Esophagus (tissue), 2 donors: ENCODE data around the gene PPP1R18. TPM values are rescaled to one million over a fixed set of nuclear protein-coding genes. Genes with fewer than 3 reads are reported as not detected.
"Not testable (repeated sequence)": the region's sequence is repeated elsewhere in the genome, so short reads cannot be mapped to it uniquely, and the experiment has no call there.

Source experiments
- H3K27ac ChIP-seq, 2 donors: one replicate each; pipeline ENCODE4 v1.5.1; 2013; ENCODE audit warnings: low read depth in 2 of 2, mild to moderate bottlenecking in 2 of 2, inconsistent platforms in 1 of 2, low read length in 1 of 2, moderate library complexity in 1 of 2
- H3K27me3 ChIP-seq, 2 donors: one replicate each; pipeline ENCODE4 v1.6.1; 2013; ENCODE audit warnings: low read length in 2 of 2, control low read depth in 1 of 2, mild to moderate bottlenecking in 1 of 2; ENCODE audit not compliant: insufficient read depth in 2 of 2, control insufficient read depth in 1 of 2
- H3K36me3 ChIP-seq, 2 donors: one replicate each; pipeline ENCODE4 v1.6.1; 2013; ENCODE audit warnings: low read length in 1 of 2; ENCODE audit not compliant: control insufficient read depth in 2 of 2, insufficient read depth in 2 of 2
- H3K4me1 ChIP-seq, 2 donors: one replicate each; pipeline ENCODE4 v1.6.1; 2013; ENCODE audit warnings: low read length in 1 of 2; ENCODE audit not compliant: control insufficient read depth in 2 of 2, insufficient read depth in 2 of 2
- H3K4me3 ChIP-seq, 2 donors: one replicate each; pipeline ENCODE4 v1.5.1; 2013; ENCODE audit warnings: low read length in 2 of 2, mild to moderate bottlenecking in 2 of 2, low read depth in 1 of 2, moderate library complexity in 1 of 2
- H3K9me3 ChIP-seq, 2 donors: one replicate each; pipeline ENCODE4 v1.6.1; 2013; ENCODE audit warnings: mild to moderate bottlenecking in 2 of 2, low read depth in 1 of 2, low read length in 1 of 2, moderate library complexity in 1 of 2; ENCODE audit not compliant: control insufficient read depth in 2 of 2, insufficient read depth in 1 of 2
- WGBS, 2 donors: extraction: QIAGEN DNeasy Blood & Tissue Kit; methylation state at CpG; one replicate each; pipeline ENCODE4 v1.1.7; 2013; 5-methylcytosine and 5-hydroxymethylcytosine counted together
- polyA plus RNA-seq, 2 donors: library from polyadenylated mRNA; stranded (reverse); fragments of 200-250 nt; gene quantifications; one replicate each; pipeline ENCODE4 v1.2.3, GENCODE V29; 2013
- donor health status: healthy with polysubstance abuse.
- donor health status: Bipolar disorder and iron deficiency.

The PPP1R18 gene
- polyA plus RNA-seq, 2 donors: 22.1 to 22.4 TPM

DNA sequence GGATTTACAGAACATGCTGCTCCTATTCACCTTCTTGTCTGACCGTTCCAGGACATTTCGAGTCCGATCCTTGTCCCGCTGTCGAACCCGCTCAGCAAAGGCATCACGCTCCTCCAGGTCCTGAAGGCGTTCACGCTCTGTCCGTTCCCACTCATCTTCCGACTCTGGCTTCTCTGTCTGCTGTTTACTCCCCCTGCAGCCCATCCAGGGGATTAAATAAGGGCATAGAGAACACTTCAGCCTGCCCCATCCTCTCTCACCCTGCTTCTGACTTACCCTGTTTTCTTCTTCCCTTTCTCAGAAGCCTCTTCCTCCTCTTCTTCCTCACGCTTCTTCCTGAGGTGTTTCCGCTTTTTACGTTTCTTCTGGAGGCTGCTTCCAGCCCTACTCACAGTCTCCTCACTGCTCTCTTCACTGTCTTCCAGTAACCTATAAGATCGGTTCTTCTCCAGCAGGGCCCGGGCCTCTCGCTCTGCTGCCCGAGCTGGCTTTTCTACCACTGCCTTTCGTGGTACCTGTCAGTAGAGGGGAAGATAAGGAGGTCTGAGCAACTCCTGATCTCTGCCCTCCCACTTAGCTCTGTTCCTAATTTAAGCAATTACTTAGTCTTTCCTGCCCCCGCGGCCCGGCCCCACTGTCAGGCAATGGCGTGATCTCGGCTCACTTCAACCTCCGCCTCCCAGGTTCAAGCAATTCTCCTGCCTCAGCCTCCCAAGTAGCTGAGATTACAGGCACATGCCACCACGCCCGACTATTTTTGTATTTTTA, 15.5 kb downstream of the PPP1R18 start:
- H3K27ac ChIP-seq: no peak overlapping the region
- no peaks in the 10 kb centered on the region for H3K4me1 ChIP-seq
- H3K27me3 ChIP-seq: no peaks in the 10 kb centered on the region
- H3K36me3 ChIP-seq: peaks cover 2 to 10% of the 10 kb centered on the region in 2 donors
- H3K9me3 ChIP-seq: no peaks in the 10 kb centered on the region
- 89 to 91% methylated on average over 27 of the region's 27 CpGs for WGBS, 2 donors
- no peak overlapping the region for H3K4me3 ChIP-seq

DNA sequence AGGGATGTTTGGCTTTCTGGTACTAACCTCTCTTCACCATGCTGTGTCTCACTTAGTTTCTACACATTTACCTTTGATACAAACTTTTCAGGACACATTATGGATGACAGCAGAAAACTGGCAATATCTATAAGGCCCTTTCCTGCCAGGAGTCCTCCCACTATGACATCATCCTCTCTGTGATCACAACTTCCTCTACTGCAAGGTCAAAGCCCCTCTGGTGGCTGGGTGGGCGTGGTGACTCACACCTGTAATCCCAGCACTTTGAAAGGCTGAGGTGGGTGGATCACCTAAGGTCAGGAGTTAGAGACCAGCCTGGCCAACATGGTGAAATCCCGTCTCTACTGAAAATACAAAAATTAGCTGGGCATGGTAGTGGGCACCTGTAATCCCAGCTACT, 20.1 kb downstream of the PPP1R18 start:
- not testable (repeated sequence) for H3K4me3 ChIP-seq, H3K27me3 ChIP-seq, H3K27ac ChIP-seq, H3K4me1 ChIP-seq, H3K9me3 ChIP-seq
- peaks cover 28 to 38% of the 10 kb centered on the region in 2 donors for H3K36me3 ChIP-seq
- WGBS, 2 donors: 67 to 73% methylated on average over 2 of the region's 2 CpGs

DNA sequence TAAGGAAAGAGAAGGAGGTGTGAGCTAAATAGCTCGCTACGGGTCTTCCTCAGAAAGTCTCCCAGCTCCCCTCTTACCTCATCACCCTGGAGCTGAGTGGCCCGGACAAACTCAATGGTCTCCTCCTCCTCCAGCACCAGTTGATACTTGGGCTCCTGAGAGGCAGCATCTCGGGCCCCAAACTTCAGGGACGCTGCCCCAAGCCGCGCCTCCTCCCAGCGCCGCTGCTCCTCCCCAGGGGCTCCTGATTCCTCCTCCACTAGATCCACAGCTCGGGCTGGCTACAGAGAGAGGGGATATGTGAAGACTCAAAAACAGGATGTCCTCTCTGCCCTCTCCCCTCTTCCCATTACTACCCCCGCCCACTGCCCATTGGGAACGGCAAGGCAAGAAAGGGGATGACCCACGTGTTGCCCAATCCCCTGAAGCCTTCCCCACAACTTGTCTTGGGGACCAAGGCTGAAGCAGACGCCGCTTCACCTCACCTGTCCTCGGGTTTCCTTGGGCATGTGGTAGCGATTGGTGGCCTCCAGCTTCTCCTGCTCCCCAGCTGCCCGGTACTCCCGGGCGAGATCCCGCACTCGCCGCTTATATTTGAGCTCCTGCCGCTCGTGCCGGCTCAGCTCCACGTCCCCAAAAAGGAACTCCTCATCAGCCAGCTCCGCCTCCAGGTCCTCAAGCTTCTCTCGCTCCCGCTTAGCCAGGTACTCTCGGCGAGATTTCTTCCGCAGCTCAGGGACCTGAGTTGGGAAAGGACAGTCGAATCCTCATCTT, 21.3 kb downstream of the PPP1R18 start:
- Histone ChIP-seq H3K4me3 (no peak overlapping the region), H3K27me3 (no peaks in the 10 kb centered on the region), H3K27ac (no peak overlapping the region), H3K36me3 (peaks cover 30 to 35% of the 10 kb centered on the region in 2 donors), H3K4me1 (no peaks in the 10 kb centered on the region), H3K9me3 (no peaks in the 10 kb centered on the region)
- 92 to 93% methylated on average over 34 of the region's 34 CpGs for WGBS, 2 donors

DNA sequence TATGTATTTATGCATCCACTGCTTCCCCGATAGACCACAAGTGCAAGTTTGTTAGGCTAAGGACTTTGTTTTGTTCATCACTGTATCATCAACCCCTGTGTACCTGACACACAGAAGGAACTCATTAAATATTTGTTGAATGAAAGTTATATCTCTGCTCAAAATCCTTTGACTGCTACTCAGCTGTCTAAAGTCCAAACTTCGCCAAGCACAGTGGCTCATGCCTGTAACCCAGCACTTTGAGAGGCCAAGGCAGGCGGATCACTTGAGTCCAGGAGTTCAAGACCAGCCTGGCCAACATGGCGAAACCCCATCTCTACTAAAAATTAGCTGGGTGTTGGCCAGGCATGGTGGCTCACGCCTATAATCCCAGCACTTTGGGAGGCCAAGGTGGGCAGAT, 28.5 kb downstream of the PPP1R18 start:
- not testable (repeated sequence) for H3K4me3 ChIP-seq
- 92 to 93% methylated on average over 5 of the region's 5 CpGs for WGBS, 2 donors
- H3K36me3 ChIP-seq: peaks cover 51 to 62% of the 10 kb centered on the region in 2 donors

DNA sequence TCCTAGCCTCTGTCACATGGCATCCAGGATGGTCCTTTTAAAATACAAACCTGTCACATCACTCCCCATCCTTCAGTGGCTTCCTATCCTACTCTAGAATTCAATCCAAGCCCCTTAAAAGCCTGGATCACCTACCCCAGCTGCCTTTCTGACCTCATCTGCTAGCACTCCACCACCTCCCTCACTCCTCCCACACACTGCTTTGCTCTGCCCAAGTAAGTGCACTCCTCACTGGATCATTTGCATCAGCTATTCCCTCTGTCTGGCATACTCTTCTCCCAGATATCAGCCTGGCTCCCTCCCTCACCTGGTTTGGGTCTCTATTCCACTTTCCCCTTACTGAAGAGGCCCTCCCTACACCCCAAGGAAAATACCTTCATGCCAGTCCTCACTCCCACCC, 29.0 kb downstream of the PPP1R18 start:
- H3K9me3 ChIP-seq: no peaks in the 10 kb centered on the region
- H3K36me3 ChIP-seq: peaks cover 47 to 64% of the 10 kb centered on the region in 2 donors
- H3K27me3 ChIP-seq: no peaks in the 10 kb centered on the region
- no peak overlapping the region for H3K4me3 ChIP-seq
- H3K4me1 ChIP-seq: no peaks in the 10 kb centered on the region
- H3K27ac ChIP-seq: no peak overlapping the region

More for the DNA sequence above, 28.5 kb downstream of the PPP1R18 start:
- H3K27ac ChIP-seq, H3K4me1 ChIP-seq, H3K27me3 ChIP-seq, H3K9me3 ChIP-seq: not testable (repeated sequence)

DNA sequence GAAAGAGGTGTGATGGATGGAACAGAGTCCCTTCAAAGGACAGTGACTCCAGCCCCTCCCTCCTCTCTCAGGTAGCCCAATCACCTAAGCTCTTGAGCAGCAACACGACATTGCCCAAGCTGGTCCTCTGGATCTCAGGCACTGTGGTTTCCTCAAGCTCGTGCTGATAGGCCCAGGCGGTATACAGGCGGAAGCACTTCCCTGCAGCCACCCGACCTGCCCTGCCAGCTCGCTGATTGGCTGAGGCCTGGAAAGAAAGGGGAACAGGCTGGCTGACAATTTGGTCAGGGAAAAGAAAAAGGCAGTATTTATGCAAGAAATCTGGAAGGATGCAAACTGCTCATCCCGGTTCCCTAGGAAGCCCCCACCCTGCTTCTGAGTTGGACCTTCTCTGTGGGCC, 29.9 kb downstream of the PPP1R18 start:
- no peaks in the 10 kb centered on the region for H3K4me1 ChIP-seq
- 77 to 82% methylated on average over 7 of the region's 7 CpGs for WGBS, 2 donors
- H3K4me3 ChIP-seq: no peak overlapping the region
- H3K9me3 ChIP-seq: no peaks in the 10 kb centered on the region
- H3K27ac ChIP-seq: no peak overlapping the region
- H3K36me3 ChIP-seq: peaks cover 38 to 60% of the 10 kb centered on the region in 2 donors
- no peaks in the 10 kb centered on the region for H3K27me3 ChIP-seq

DNA sequence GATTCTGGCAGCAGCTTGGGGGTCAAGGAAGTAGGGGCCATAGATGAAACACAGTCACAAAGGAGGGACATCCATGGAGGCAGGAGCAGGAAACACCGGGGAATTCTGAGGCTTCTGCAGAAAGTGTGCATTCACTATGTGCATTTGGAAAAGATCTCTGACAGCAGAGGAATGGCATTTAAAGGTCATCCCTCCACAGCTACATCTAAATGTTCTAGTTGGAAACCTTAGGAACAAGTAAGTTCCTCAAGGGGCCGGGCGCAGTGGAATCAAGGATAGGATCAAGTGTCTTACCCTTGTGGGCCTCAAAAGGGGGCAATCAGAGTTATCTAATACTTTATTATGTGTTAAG, 30.7 kb downstream of the PPP1R18 start:
- Histone ChIP-seq H3K4me3 (no peak overlapping the region), H3K9me3 (no peaks in the 10 kb centered on the region), H3K27me3 (no peaks in the 10 kb centered on the region), H3K36me3 (peaks cover 34 to 59% of the 10 kb centered on the region in 2 donors), H3K4me1 (no peaks in the 10 kb centered on the region), H3K27ac (no peak overlapping the region)
- 94 to 98% methylated on average over 3 of the region's 3 CpGs for WGBS, 2 donors

DNA sequence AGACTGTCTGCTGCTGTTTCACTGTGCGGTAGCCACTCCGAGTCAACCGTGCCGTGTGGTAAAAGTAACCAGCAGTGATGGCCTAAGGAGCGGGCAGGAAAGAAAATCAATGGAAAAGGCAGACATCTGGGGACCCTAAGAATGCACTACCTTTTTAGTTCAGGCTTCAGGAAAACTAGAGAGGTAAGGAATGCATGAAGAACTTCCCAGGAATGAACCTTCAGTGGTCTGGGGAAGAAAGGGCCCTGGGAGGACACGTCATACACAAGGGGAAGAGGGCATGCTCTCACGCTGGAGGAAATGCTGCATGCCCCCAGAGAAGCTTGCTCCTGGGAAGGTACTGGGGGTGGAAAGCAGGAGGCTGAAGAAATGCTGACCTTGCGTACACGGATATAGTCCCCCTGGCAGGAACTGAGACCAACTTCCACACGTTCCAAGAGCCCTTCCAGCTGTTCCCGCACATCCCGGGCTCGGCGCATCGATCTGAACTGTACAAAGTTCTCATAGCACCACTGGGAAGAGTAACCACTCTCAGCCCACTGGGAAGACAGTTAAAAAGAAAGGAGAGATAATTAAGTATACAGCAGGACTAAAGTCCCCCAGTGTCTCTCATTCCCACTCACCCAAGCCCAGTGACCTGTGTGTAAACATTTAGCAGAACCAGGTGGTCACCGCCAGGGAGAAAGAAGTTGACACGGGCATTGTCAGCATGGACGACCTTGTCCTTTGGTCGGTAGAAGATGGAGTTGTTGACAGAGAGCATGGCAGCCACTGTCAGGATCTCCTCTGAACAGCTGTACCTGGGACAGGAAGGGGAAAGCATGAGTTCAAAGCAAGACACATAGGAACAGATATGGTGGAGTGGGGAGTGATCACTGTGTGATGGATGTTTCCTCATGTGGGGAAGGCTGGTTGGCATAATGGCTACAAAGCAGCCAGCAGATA, 31.4 kb downstream of the PPP1R18 start:
- no peaks in the 10 kb centered on the region for H3K4me1 ChIP-seq
- H3K27me3 ChIP-seq: no peaks in the 10 kb centered on the region
- WGBS, 2 donors: 88 to 92% methylated on average over 19 of the region's 19 CpGs
- no peak overlapping the region for H3K4me3 ChIP-seq
- peaks cover 32 to 56% of the 10 kb centered on the region in 2 donors for H3K36me3 ChIP-seq
- H3K9me3 ChIP-seq: no peaks in the 10 kb centered on the region
- no peak overlapping the region for H3K27ac ChIP-seq

DNA sequence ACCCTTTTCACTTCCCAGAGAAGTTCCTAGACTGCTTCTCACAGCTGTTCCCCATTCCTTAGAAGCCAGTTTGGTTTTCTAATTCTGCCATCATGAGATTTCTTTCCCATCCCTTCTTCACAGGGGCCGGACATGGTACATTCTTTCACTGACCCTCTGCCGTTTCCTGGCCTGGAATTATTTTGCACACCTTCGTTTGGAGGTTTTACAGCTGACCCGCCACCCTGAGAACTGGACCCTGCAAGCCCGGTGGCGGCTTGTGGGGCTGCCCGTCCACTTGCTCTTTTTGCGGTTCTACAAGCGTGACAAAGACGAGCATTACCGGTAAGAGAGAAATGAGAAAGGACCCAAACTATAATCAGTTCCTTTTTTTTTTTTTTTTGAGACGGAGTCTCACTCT, 35.3 kb downstream of the PPP1R18 start:
- Histone ChIP-seq H3K27me3 (no peaks in the 10 kb centered on the region), H3K9me3 (no peaks in the 10 kb centered on the region), H3K36me3 (peaks cover 17 to 32% of the 10 kb centered on the region in 2 donors), H3K4me1 (peaks cover 2 to 5% of the 10 kb centered on the region in 2 donors), H3K4me3 (no peak overlapping the region), H3K27ac (no peak overlapping the region)
- 88 to 92% methylated on average over 12 of the region's 12 CpGs for WGBS, 2 donors
